HG03196 (cell line): ENCODE data around the gene SMARCA2.

Experiments
- ATAC-seq: cut with Tn5 transposase; IDR thresholded peaks from one replicate; pipeline ENCODE4 v1.9.1; 2021; ENCODE audit not compliant: unreplicated experiment

Gene SMARCA2

GRCh38 chr9:2199999-2200796, 185.1 kb downstream of the SMARCA2 start:
- no peak for ATAC-seq

- no peak for ATAC-seq
Measured at GRCh38 chr9:2208465-2208864, 193.3 kb downstream of the SMARCA2 start.

DNA sequence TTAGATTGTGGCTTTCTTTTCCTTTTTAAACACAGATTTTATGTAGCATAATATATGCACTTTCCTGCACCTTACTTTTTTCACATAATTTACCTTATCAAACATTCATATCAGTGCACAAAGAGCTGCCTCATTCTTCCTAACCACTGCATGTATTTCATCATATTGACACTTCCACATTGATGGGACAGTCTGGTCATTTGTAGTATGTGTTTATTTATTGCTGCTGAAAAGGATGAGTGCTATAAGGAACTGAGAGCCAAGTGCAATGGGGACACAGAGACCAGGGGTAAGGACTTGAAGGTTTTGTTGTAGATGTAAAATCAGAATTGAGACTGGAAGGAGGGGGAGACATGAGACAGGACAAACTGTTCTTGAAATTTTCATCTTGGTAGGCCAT, 193.8 kb downstream of the SMARCA2 start:
- ATAC-seq: no peak

GRCh38 chr9:2209400-2209799, 194.3 kb downstream of the SMARCA2 start:
- ATAC-seq: no peak

DNA sequence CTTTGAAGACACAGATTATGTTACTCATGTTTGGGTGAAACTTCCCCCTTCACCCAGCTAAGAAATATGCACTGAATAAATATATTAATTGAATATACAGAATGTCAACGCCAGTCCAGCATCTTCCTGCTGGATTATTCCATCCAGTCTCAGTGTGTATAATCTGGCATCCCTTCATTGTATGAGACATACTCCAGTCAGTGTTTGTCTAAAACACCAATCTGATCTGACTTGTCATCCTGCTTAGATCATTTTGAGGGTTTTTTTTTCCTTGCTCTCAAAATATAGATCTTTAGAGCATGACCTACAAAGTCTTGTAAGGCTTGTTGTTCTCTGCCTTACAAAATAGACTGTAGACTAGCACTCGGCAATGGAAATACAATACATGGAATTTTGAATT, 195.1 kb downstream of the SMARCA2 start:
- ATAC-seq: no peak

DNA sequence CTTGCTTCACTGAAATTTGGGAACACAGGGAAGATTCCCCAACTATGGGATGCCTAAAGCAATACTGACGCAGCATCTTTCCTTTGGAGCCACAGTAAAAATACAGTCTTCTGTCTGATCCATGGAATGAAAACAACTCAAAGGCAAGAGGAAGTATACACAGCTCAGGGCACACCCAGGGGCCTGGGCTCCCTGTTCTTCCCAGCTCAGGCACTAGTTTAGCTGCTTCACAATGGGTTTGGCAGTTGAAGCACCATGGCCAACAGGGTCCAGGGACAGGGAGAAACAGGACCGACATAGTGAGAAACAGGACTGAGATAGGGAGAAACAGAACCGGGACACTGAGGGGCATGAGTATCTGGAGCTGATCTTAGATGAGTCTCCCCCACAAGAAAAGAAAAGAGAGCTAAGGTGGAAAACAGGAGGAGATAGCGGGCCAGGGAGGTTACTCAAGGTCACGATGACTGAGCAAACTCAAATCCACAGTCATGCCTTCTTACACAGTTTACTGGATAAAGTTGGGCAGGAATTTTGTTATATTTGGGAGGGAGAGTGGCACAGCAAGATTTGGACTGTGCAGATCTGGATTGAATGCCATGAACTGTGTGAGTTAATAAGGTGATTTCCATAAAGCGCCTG, 198.8 kb downstream of the SMARCA2 start:
- ATAC-seq: no peak

DNA sequence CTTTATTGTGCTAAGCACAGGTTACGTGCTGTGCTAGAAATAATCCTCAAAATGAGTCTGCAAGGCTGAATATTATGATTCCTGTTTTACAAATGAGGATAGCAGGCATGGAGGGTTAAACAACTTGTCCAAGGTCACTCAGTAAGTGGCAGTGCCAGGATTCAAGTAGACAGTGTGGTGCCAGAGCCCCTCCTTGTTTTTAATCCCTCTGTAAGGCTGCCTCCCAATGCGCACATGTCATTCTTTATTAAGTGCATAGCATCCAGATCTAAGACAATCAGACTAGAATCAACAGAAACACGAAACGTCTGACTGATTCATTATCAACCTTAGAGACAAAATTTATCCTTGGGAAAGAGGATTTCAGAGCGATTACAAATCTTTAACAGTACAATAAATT, 199.6 kb downstream of the SMARCA2 start:
- ATAC-seq: no peak

DNA sequence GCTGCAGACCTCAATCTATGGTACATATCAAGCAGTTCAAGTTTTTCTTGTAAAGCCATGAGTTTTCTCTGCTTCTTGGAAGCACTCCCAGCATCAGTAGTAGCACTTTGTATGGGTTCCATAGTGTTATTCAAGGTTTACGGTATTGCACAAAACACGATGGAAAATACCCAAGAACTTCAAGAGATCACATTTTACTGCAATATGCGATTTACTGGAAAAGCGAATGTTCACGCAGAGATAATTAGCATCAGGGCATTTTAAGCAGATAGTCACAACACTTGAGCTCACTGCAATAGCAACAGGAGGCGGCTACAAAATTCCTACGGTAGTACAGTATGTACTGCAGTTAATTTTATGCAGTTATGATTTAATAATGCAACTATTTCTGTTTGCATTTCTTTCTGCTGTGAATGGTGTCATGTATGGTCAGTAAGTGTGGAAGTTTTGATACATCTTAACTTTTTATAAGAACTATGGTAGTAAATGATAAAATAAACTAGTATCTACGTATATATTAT, 200.8 kb downstream of the SMARCA2 start:
- ATAC-seq: no peak

- no peak for ATAC-seq
Measured at GRCh38 chr9:2216591-2216990, 201.4 kb downstream of the SMARCA2 start.

DNA sequence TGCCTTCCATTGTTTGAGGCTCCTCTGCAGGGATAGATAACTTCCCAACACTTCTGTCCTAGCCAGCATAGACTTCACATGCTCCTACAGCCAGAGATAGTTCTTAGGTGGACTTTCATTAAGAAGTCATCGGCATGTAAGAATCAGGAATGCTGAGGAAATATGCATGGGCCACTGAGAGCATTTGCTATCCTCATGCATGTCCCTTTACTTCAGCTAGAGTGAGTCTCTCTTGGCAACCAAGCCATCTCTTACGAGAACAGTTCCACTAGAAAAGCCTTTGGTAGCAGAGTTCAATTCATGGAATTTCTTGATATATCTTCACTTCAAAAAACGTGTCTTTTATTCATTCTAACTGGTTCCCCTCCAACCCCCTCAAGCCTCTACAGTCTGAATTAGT, 202.4 kb downstream of the SMARCA2 start:
- no peak for ATAC-seq

DNA sequence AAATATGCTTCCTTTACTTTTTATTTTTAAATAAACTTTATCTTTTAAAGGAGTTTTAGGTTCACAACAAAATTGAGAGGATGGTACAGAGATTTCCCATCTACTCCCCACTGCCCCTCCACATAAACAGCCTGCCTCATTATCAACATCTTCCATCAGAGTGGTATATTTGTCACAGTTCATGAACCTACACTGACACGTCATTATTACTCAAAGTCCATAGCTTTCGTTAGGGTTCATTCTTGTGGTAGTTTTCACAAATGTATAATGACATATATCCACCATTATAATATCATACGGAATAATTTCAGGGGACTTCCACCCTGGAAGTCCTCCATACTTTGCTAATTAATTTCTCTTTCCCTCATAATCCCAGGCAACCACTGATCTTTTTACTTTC, 204.9 kb downstream of the SMARCA2 start:
- ATAC-seq: no peak

GRCh38 chr9:2227144-2227867, 212.2 kb downstream of the SMARCA2 start:
- no peak for ATAC-seq

- no peak for ATAC-seq
Measured at GRCh38 chr9:2228132-2228531, 213.0 kb downstream of the SMARCA2 start.

GRCh38 chr9:2228641-2229040, 213.5 kb downstream of the SMARCA2 start:
- ATAC-seq: no peak

DNA sequence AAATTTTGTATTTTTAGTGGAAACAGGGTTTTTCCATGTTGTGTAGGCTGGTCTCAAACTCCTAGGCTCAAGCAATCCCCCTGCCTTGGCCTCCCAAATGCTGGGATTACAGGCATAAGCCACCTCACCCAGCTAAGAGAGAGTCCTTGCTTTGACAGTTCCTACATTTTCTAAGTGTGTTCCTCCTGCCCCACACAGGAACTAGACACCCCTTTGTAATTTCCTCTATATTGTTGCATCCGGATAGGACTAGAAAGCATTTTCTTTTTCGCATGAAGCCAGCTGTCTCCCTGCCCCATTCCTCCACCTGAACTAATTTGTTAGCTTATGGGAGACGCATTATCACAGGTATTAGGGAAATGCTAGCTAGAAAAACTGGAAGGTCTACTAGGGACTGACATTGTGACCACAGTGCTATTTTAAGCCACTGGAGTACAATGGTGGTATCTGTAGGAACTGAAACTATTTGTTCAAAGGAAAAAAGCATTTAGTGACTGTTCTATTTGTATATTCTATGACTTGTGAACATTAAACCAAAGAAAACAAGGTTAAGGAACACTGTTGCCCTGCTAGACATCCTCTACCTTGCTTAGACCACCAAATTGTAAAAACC, 214.1 kb downstream of the SMARCA2 start:
- ATAC-seq: no peak

GRCh38 chr9:2230362-2230761, 215.2 kb downstream of the SMARCA2 start:
- no peak for ATAC-seq

- no peak for ATAC-seq
Measured at GRCh38 chr9:2231101-2231500, 216.0 kb downstream of the SMARCA2 start.

DNA sequence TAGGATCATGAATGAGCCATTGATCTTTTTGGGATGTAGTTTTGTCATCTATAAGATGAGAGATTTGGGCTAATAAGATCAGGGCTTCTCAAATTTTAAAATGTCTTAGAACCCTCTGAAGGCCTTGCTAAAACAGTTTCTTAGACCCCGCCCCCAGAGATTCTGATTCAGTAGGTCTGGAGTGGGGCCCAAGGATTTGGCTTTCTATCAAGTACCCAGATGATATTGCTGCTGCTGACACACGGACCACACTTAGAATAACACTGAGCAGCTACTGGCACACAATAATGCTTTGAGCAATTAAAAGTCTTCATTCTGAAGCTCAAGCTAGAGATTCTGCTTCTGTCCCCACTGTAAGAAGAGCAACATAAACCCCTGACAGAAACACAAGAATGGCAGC, 216.7 kb downstream of the SMARCA2 start:
- ATAC-seq: no peak

- ATAC-seq: no peak
Measured at GRCh38 chr9:2233274-2233673, 218.1 kb downstream of the SMARCA2 start.

DNA sequence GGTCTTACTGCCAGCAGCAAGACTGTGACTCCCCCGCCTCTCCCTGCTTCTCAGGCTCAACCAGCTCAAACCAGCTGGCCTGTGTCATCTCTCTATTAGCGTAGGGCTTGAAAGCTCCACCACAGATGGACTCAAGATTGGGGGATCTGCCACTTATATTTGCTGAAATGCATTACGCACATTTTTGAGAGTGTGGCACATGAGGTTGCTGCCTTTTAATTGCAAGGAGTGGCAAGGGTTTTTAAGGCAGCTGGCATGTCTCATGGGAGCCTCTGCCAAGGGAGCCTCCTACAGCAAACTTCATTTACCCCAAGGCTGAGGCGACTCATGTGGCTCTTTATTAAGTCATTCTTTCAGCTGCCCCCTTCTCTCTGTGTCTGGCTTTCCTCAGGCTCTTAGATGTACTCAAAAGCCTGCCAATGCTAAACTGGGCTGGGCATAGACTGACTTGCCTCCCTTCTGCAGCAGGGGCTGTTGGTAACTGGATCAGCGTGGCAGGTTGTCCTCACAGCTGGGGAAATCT, 219.3 kb downstream of the SMARCA2 start:
- ATAC-seq: no peak

DNA sequence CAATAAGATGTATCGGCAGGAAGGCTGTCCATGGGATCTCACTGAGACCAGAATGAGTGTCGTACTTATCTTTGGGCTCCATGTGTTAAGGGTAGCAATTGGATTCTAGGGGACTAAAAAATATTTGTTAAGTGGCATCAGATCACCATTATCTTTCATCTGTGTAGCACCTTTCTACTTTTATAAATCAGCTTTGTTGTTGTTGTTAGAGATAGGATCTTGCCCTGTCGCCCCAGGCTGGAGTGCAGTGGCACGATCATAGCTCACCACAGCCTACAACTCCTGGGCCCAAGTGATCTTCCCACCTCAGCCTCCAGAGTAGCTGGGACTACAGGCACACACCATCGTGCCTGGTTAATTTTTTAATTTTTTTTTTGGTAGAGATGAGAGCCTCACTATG, 220.5 kb downstream of the SMARCA2 start:
- no peak for ATAC-seq
